Hepatocyte (in vitro differentiated cells): ENCODE results near the gene ARHGAP15.

ENCODE experiments used
- CTCF ChIP-seq: fragments of 200-600 bp; sonication (generic); IDR thresholded peaks from 2 replicates; pipeline ENCODE4 v1.5.1; 2016; ENCODE audit warnings: antibody characterized with exemption, mild to moderate bottlenecking; ENCODE audit not compliant: poor library complexity
- EZH2 ChIP-seq: fragments of 200-600 bp; sonication (generic); IDR thresholded peaks from 2 replicates; pipeline ENCODE4 v1.6.1; 2016; ENCODE audit warnings: antibody characterized with exemption, mild to moderate bottlenecking, borderline replicate concordance
- EZH2phosphoT487 ChIP-seq: fragments of 200-600 bp; sonication (generic); IDR thresholded peaks from one replicate; pipeline ENCODE4 v1.6.1; 2018; ENCODE audit warnings: antibody characterized with exemption, mild to moderate bottlenecking, low read depth, moderate library complexity; ENCODE audit not compliant: unreplicated experiment, severe bottlenecking

GRCh38 chr2:143524559-143525401, 395.6 kb downstream of the ARHGAP15 start:
- TF ChIP-seq CTCF = no peak
- TF ChIP-seq EZH2 = no peak
- no peak for TF ChIP-seq EZH2phosphoT487
